HG02973 (cell line): ENCODE data around the gene GCN1.

ENCODE experiments used
- ATAC-seq: cut with Tn5 transposase; IDR thresholded peaks from one replicate; pipeline ENCODE4 v1.9.1; 2021; ENCODE audit warnings: moderate library complexity; ENCODE audit not compliant: unreplicated experiment

GCN1 gene

GRCh38 chr12:120095736-120096135 lies 98.8 kb downstream of the GCN1 start:
- no peak for ATAC-seq

DNA sequence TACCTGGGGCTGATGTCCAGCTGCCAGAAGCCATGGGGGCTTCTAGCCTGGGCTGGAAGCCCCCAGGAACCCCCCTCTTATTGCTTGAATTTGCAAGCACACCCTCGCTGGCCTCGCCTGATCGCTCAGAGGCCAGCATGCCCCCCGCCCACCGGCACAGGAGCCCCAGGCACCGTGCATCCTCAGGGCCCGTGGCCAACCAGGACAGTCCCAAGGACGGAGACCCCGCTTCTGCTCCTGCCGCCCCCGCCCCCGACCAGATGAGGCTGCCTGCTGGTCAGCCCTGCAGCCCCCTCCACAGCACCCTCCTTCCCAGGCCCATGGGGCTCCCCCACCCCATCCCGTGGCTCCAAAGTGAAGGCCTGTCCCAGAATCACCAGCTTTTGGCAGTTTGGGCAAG lies 99.2 kb downstream of the GCN1 start:
- no peak for ATAC-seq

- ATAC-seq: no peak
Observed at GRCh38 chr12:120094485-120094884, 100.0 kb downstream of the GCN1 start.

DNA sequence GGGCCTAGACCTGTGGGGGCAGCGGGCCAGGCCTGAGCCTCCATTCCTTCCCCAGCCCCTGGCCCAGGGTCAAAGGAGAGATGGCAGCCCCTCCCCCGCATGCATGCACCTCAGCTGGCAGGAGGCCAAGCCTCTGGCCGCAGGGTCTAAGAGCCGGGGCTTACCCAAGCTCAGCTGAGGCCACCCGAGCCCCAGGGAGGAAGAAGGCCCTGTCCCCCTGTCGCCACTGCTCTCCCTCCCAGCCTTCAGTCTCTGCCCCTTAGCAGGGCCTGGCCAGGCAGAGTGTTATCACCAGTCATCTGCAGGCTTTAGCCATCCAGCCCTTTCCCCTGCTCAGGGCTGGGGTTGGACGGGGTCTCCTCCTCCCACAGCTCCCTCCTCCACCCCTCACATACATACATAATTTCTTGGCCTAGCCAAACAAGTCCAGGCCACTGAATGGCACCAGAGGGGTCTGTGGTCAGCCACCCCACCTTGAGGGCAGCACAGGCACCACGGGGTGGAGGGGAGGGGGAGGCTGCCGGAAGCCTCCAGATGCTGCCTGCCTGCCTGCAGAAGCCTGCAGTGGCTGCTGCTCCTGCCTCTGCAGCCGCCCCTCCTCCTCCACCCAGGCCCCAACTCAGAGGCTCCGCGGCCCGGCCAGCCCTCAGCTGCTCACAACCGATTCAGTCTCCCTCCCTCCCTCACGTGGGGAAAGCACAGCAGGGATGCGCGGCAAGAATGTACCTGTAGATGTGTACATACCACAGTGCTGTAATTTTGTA lies 100.7 kb downstream of the GCN1 start:
- no peak for ATAC-seq

- ATAC-seq: no peak
Observed at GRCh38 chr12:120093336-120093591, 101.3 kb downstream of the GCN1 start.

DNA sequence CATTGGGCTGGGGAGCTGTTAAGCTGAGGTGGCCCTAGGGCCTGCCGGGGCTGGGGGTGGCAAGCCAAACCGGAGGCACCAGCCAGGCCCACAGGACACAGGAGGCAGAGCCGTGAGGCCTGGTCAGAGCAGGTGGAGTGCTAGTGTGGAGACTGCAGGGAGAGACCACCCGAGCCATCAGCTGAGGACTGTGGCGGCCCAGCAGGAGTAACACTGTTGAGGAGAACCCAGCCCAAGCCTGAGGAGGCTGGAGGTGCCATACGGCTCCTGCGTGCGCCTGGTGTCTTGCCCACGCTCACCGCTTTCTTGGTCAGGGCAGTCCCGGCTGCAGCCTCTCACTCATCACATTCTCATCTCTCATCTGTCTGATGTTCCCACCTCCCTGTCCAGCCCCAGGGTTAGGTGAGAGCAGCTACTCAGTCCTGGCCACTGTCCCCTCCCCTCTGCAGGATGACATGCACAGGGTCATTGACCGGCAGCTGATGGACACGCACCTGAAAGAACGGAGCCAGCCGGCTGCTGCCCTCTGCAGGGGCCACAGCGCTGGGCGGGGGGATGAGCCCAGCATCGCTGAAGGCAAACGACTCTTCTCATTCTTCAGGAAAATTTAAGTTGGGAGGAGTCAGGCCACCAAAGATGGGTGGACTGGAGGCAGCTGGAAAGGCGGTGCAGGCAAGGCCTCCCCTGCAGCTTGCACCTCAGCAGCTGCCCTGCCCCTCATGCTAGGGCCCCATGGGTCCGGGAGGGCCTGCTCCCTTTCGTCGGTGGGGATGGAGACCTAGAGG lies 101.8 kb downstream of the GCN1 start:
- no peak for ATAC-seq

- no peak for ATAC-seq
Observed at GRCh38 chr12:120091371-120092090, 103.0 kb downstream of the GCN1 start.

- no peak for ATAC-seq
Observed at GRCh38 chr12:120090626-120091295, 103.8 kb downstream of the GCN1 start.

- ATAC-seq: no peak
Observed at GRCh38 chr12:120090206-120090605, 104.3 kb downstream of the GCN1 start.

GRCh38 chr12:120089796-120090195 lies 104.7 kb downstream of the GCN1 start:
- ATAC-seq: no peak

GRCh38 chr12:120089105-120089504 lies 105.4 kb downstream of the GCN1 start:
- ATAC-seq: no peak

DNA sequence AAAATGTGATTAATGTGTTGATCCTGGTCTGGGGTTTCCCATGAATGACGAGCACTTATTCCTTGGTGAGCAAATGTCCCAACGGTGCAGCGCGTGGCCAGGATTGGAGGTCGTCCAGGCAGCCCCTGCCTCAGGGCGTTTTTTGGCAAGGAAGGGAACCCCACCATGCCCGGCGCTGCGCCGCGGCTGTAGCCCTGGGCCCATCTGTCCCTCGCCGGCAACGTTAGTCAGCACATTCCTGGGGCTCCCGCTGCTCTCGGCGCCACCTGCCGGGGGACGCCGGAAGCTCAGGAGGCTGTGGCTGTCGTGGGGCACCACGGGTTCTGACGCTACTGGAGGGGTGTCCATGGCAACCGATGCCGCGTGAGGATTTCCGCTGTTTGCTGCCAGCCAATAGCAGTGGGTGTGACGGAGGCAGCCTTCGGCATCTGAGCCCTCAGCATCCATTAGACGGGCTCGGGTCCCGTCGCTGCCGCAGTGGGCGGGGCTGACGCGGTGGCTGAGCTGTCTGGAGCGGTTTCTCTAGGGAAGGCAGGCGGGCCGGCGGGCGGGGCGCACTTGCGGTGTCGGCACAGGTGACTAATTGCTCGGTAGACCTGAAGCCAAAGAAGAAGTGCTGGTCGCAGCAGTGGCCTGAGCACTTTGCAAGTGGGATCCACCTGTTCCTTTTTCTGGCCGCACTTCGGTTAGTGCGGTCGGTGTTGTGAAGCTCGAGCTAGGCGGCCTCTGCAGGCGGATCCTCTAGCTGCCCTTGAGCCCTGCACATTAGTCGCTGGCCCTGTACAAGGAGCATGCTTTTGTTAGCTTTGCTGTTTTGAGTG lies 107.5 kb downstream of the GCN1 start:
- peak; percentile 96 for ATAC-seq

- no peak for ATAC-seq
Observed at GRCh38 chr12:120085920-120086645, 108.4 kb downstream of the GCN1 start.

DNA sequence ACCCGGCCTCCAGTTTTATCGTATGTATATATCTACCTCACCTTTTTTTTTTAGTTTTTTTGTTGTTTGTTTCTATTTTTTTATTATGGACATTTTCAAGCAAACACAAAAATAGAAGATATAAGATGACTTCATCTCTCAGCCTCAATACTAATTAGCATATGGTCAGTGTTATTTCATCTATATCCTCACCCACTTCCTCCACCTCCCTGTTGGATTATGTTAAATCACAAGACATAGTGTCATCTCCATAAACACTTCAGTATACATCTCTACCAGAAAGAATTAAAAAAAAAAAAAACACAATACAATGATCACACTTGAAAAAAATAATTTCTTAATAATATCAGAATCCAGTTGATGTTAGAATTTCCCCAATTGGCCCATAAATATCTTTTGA lies 112.9 kb downstream of the GCN1 start:
- ATAC-seq: no peak

- ATAC-seq: no peak
Observed at GRCh38 chr12:120079411-120080400, 114.8 kb downstream of the GCN1 start.

DNA sequence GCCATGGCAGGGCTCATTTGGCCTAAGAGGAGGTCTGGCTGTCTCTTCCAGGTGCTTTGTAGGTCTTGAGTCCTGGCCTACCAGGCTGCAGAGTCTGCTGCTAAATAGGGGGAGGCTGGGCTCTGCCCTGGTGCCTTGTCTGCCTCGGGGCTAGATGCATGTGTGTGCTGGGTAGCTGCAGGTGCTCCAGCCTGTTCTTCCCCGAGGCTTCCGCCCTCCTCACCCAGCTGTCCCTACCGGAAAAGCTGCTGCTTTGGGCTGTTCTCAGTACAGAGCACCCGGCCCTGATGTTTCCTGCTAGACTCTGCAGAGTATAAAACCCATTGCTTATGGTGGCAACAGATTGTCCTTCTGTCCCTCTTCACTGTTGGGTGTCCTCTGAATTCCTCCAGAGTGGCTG lies 115.6 kb downstream of the GCN1 start:
- no peak for ATAC-seq

DNA sequence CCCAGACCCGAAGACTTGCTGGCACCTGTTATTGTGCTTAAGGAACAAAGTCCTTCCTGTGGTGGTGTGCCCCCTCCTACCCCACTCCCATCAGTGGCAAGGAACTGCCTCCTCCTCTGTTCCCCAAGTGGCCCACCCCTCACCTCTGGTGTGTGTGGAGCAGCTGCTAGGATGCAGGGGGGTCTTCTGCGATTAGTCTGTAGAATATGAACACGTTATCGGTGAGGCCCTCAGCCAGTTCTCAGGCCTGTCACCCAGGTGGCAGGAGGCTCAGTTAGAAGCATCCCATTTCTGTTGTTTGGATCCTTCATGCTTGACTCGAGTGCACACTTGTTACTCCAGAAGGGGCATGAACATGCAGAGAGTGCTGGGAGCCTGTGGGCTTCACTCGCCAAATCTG lies 117.3 kb downstream of the GCN1 start:
- ATAC-seq: no peak
